ENCODE results near the gene BRPF3.

Gene BRPF3

DNA sequence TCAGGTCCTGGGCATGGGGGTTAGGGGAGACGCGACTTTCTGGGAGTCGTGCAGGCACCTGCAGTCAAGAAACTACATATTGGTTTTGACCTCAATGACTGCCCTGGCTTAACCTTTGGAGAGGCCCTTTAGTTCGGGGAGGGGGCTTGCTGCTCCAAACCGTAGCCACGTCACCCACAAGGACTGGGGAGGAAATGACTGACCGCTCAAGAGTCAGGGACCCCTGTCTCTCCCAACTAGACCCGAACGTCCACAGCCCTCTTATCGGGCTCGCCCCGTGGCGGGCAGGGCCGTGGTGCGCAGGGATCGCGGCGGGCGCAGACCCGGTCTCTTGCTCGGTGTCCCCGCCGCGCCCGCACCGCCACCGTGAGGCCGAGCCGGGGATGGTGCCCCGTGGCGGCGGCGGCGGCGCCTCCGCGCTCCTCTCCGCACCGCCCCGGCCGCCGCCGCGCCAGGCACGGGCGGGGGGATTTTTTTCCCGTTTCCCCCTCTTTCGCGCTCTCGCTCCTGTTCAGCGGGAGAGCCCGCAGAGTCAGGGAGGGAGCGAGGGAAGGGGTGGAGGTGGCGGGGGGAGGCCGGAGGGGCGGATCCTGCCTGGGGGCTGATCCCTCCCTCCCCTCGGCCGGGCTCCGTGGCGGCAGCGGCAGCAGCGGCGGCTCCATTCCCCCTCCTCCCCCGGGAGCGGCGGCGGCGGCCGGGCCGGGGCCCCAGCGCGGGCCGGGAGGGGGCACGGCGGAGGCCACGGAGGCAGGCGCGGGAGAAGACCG is at the start of gene BRPF3:
Gene BRPF3, plus strand, starts transcription at position 632 of the 767 bp plus-strand sequence. CDS start 3,579 bp downstream, outside the sequence.
- peak; percentile 51 for DNase-seq (ENCODE audit: low spot score)

DNA sequence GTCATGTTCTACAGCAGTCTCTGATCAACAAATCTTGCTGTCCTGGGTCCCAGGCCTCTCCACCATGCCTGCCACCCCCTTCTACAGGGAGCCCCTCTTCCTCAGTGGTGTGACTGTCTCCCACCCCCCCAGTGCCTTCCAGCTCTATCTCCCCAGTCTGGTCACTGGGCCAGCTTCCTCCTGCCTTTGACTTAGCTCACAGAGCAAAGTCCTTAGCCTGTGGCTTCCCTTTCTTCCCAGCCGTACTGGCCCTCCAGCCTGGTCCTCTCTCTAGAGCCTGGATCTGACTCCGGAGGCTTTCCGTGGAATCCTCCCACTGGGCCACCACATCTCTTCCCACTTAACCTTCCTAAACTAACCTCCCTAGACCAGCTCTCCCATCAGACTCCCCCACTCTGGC is 49.2 kb upstream of the BRPF3 start:
- DNase-seq (ENCODE audit: low spot score), result no peak

DNA sequence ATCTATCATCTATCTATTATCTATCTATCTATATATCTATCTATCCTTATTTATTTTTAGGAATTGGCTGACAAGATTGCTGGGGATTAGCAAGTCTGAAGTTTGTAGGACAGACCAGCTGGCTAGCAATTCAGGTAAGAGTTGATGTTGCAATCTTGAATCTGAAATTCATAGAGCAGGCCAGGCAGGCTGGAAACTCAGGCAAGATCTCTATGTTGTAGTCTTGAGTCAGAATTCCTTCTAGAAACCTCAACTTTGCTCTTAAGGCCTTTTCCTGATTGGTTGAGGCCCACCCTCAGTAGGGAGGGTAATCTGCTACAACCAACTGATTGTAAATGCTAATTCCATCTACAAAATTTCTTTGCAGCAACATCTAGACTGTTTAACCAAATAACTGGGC is 47.1 kb upstream of the BRPF3 start:
- DNase-seq (ENCODE audit: low spot score), result no peak

DNA sequence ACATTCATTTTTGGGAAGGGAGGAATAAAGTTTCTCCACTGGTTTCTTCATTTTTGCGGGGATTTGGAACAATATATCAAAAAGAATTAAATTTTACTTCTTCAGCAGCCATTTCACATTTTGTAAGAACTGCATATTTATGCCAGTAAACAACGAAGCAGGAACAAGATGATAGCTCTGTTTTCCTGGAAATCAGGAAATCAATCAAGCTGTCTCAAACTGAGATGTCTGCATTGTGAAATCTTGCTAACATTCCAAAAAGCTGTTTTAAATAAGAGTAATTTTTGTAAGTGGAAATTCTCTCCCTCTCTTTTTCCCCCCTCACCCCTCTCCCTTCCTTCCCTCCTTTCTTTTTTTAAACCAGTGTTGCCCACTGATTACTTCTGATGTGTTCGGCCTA is 46.3 kb upstream of the BRPF3 start:
- DNase-seq (ENCODE audit: low spot score), result no peak

DNA sequence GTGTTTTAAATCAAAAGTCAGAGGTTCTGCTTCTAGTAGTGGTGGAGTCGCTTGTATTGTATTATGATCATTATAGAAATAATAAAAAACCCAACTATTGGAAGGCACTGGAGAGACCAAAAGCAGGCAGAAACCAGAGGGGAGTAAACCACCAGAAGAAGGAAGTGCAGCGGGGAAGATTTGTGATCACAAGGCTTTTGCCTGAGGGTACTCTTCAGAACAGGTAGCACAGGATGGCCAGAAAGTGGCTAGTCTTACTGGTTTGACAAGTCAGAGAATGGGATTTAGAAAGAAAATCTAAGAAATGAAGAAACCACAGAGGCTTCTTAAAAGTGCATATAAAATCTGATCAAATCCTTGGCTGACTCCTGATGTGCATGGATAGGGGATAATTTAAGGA is 42.3 kb upstream of the BRPF3 start:
- DNase-seq (ENCODE audit: low spot score), result no peak

DNA sequence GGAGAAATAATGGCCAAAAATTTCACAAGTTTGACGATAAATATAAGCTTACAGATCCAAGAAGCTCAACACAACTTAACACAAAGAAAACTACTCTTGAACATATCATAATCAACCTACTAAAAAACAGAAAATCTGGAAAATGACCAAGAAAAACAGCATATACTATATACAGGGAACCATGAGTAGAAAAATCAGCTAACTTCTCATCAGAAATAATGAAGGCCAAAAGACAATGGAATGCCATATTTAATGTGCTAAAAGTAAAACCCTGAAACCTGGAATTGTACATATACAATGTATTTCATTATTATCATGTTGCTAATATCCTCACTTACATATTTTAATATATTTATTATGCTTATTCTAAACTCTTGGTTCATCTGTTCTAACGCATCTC is 40.9 kb upstream of the BRPF3 start:
- no peak for DNase-seq (ENCODE audit: low spot score)

DNA sequence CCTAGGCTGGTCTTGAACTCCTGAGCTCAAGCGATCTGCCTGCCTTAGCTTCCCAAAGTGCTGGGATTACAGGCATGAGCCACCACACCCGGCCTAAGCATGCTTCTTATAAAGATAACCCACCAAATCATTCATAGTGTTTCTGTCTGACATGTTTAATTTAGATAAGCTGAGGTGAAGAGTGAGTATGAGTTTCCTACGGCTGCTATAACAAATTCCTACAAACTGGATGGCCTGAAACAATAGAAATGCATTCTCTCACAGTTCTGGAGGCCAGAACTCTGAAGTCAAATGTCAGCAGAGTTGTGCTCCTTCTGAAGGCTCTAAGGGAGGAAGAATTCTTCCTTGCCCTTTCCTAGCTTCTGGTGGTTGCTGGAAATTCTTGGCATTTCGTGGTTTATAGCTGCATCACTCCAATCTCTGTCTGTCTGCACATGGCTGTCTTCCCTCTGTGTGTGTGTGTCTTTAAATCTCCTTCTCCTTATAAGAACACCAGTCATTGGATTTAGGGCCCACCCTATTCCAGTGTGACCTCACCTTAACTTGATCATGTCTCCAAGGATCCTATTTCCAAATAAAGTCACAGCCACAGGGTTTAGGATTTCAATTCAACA is 36.3 kb upstream of the BRPF3 start:
- no peak for DNase-seq (ENCODE audit: low spot score)

DNA sequence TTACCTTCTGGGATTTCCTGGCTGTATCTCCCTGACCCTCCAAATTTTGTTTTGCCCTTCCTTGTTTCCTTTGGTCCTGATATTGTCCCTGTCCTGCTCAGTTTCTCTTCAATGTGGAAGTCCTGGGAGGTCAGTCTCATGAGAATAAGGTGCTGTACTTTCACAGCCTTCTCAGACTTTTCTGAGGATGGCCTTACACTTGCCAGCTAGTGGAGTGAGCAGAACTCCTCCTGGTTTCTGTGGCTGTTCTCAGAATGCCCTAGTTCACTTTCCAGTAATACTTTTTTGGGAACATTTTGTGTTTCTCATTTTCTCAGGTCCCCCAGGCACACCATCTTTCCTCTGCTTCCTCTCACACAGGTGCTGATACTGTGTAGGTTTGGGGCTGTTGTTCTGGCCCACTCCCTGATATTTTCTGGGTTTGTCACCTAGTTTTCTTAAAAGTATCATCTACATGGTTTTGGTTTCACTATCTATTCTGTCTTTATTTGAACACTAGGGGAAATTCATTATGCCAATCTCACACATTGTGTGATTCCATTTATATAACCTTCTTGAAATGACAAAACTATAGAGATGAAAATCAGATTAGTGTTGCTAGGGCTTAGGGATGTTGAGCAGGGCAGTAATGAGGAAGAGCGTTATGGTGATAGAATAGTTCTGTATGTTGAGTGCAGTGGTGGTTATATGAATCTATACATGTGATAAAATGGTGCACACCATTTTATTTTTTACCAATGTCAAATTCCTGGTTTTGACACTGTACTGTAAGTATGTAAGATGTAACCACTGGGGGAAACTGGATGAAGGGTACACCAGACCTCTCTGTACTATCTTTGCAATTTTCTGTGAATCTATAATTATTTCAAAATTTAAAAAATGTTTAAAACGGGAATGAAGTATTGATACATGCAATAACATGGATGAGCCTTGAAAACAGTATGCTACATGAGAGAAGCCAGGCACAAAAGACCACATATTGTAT is 27.2 kb upstream of the BRPF3 start:
- DNase-seq (ENCODE audit: low spot score), result no peak

DNA sequence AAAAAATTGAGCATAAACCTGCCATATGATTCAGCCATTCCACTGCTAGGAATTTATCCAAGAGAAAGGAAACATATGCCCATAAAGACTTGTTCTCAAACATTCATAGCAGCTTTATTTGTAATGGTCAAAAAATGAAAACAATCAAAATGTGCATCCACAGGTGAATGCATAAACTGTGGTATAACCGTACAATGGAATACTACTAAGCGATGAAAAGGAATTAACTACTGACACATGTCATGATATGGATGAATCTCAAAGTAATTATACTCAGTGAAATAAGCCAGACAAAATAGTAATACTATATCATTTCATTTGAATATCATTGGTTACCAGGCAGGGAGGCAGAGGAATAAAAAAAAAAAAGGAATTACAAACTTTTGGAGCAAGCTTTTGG is 25.8 kb upstream of the BRPF3 start:
- no peak for DNase-seq (ENCODE audit: low spot score)

DNA sequence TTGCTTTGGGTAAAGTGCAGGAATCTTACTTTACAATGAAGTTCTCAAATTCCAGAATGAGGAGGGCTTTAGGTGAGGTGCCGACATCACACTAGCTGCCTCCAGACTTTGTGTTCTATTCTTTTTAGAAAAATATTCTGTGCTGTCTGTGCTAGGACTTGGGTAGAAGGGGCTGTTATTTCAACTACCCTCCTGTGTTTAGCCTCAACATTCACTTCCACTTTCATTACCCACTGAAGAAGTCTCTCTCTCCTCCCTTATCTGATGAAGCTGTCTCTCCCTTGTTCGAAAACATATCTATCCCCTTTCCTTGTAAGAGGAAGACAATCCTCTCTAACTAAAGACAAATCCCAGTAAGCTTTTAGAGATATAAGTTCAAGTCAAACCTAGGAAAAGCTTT is 25.0 kb upstream of the BRPF3 start:
- no peak for DNase-seq (ENCODE audit: low spot score)

DNA sequence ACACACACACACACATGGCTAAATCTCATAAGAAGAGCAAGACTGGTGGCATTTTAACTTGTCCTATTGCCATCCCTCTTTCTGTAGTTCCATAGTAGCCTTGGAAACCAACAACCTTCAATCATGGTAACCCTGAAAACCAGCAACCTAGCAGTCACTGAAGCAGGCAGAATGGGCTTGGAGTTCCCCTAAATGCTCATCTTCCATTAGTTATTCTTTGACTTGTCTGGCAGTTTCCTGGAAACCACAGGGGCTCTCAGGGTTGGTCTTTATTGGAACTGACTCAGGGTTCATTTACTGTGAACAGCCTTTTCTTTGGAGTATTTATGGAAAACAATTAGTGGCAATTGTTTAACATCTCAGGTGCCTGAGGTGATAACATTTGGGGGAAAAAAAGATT is 19.4 kb upstream of the BRPF3 start:
- DNase-seq (ENCODE audit: low spot score), result no peak

DNA sequence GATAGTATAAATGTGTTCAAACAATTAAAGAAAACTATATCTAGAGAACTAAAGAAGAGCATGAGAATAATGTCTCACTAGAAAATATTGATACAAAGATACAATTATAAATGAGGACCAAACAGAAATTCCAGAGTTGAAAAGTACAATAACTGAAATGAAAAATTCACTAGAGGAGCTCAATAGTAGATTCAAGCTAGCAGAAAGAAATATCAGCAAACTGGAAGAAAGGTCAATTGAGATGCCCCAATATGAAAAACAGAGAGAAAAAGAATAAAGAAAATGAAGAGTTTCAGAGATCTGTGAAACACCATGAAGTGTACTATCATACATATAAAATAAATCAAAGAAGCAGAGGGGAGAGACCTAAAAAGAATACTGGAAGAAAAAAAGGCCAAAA is 18.0 kb upstream of the BRPF3 start:
- DNase-seq (ENCODE audit: low spot score), result no peak

DNA sequence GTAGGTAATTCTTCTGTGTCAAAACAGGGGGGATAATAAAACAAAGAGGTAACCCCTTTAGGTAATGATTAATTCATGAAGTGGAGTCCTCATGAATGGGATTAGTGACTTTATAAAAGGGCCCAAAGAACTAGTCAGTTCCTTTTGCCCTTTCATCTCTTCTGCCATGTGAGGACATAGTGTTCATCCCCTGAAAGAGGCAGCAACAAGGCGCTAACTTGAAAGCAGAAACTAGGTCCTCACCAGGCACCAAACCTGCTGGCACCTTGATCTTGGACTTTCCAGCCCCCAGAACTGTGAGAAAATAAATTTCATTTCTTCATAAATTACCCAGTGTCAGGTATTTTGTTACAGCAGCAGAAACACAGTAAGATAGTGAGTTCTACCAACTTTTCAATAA is 16.4 kb upstream of the BRPF3 start:
- DNase-seq (ENCODE audit: low spot score), result no peak

DNA sequence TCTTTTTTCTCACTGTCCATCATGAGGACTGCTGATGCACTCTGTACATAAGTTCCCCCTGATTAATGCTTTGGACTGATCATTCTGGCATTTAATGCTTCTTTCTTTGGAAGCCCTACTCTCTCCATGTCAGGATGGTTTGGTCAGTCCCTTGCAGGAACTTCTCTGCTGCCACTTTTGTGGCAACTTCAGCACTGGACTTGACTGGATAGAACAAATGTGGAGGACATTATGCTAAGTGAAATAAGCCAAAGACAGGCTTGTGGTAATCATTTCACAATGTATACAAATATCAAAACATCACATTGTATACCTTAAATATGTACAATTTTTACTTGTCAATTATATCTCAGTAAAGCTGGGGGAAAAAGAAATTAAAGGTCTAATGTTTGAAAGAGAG is 12.2 kb upstream of the BRPF3 start:
- no peak for DNase-seq (ENCODE audit: low spot score)

DNA sequence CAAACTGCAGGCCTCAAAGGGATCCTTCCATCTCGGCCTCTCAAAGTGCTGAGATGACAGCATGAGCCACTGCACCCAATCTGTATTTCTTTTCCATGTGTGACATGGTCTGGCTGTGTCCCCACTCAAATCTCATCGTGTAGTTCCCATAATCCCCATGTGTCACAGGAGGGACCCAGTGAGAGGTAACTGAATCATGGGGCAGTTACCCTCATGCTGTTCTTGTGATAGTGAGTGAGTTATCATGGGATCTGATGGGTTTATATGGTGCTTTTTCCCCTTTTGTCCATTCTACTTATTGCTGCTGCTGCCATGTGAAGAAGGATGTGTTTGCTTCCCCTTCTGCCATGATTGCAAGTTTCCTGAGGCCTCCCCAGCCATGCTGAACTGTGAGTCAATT is 10.3 kb upstream of the BRPF3 start:
- DNase-seq (ENCODE audit: low spot score), result no peak

DNA sequence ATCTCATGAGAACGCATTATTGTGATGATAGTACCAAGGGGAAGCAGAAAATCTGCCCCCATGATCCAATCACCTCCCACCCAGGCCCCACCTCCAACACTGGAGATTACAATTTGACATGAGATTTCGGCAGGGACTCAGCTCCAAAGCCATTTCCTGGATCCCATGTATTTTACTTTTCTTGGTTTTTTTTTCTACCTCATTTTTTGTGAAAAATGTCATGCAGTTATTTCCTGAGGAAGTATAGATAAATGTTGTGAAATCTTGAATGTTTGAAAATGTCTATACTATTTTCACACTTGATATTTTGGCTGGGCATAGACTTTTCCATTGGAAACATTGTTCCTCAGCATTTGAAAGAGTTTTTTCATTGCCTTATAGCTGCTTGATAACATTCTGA is 9.1 kb upstream of the BRPF3 start:
- DNase-seq (ENCODE audit: low spot score), result no peak

DNA sequence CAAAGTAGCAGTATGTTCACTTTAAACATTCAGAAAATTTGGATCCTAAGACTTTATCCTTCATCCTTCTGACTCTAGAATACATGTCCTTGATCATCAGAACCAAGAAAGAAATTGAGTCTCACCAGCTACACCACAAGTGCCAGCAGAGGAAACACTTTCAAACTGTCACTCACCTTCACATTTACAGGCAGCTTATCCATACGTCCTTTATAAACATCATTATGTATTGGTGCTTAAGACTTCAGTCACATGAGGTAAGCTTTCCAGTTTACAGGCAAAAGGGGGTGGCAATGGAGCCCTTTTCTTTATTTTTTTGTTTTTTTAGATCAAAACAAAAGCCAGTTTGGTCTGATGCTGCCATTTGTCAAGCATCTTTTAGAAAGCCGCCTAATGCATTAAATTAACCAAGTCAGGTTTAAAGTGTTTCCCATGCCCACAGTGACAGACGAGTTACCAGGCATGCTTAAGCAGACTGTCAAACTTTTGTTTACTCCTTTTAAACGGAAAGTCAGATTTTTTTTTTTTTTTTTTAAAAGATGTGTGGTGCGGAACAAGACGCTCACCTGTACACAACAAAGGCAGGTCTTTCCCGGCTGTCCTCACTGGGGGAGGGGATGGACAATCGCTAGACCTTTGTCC is 952 bp upstream of the BRPF3 start:
- DNase-seq (ENCODE audit: low spot score), result no peak

DNA sequence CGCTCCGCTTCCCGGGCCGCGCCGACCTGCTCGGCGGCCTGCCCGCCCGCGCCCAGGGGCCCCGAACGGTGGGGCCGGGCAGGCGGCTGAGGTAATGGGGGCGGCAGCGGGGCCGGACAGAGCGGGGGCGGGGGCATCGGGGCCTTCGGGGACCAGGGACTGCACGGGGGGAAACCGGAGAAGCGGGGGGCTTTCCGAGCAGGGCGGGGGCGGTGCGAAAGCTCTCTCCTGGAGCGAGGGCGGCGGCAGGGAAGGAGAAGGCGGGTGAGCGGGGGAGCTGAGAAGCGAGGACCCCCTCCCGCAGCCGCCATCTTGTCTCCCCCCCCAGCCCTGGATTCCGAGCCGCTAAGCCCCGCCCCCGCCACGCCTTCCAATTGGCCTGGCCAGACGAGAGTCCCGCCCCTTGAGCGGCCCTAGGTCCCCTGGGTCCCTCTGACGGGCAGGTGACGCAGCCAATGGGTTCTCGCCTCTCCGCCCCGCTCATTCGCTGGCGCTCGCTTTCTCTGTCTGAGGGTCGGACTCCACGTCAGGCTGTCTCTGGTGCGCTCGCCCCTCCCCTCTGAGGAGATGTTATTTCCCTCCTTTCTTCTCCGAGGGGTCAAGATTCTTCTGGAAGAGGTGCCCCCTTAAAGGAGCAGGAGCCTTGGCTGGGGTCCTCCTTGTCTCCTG is 470 bp downstream of the BRPF3 start:
- peak; percentile 94 for DNase-seq (ENCODE audit: low spot score)

DNA sequence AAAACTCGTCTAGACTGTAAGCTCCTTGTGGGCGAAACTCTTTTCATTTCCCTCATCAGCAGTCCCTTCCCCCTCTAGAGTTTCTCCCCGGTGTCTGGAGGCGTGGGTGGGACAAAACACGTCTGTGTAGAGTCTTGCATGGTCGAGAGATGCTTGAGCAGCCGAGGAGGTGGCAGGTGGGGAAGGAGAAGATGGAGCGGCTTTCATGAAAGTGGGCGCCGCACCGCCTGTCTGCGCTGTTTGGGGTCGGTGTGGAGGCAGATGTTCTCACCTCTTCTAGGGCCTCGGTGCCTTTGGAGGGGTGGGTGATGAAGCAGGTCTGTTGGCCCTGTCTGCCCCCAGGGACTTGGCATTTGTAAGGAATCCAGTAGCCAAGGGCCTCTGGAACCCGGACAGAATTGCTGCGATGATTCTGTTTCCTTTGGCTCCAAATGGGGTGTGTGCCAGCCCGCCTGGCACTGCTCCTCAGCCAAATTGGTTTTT is 1.2 kb downstream of the BRPF3 start:
- DNase-seq (ENCODE audit: low spot score), result no peak

DNA sequence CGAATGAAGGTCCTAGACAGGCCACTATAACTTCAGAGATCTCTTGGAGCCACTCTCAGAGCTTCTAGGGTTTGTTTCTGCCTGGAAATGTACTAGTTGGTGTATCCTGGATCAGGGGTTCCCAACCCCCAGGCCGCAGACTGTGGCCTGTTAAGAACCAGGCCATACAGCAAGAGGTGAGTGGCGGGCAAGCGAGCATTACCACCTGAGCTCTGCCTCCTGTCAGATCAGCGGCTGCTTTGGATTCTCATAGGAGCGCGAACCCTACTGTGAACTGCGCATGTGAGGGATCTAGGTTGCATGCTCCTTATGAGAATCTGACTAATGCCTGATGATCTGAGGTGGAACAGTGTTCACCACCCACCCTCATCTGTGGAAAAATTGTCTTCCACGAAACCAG is 2.4 kb downstream of the BRPF3 start:
- no peak for DNase-seq (ENCODE audit: low spot score)

DNA sequence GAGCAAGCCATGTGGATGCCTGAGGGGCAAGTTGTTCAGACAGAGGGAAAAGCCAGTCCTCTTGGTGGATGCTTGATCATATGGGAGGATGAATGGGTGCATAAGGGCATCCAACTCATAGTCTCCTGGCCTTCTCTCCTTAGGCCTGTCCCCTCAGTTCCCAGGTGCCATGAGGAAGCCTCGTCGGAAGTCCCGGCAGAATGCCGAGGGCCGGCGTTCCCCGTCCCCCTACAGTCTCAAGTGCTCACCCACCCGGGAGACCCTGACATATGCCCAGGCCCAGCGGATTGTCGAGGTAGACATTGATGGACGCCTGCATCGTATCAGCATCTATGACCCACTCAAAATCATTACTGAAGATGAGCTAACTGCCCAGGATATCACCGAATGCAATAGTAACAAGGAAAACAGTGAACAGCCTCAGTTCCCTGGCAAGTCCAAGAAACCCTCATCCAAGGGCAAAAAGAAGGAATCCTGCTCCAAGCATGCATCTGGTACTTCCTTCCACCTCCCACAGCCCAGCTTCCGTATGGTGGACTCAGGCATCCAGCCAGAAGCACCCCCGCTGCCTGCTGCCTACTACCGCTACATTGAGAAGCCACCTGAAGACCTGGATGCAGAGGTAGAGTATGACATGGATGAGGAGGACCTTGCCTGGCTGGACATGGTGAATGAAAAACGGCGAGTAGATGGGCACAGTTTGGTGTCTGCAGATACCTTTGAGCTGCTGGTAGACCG is 3.8 kb downstream of the BRPF3 start:
- no peak for DNase-seq (ENCODE audit: low spot score)

Measured in kidney capillary endothelial cell (primary cell).